NCI-H2196 treated with DMSO at 0.1 percent for 48 hours (cell line): ENCODE measurements around the gene CDYL2.
"Not testable (repeated sequence)": the region's sequence is repeated elsewhere in the genome, so short reads cannot be mapped to it uniquely, and the experiment has no call there.

Experiments used
- DNase-seq: peaks from one replicate; lab custom pipeline; 2025; ENCODE audit not compliant: unreplicated experiment; lab: John Stamatoyannopoulos, UW

CDYL2 gene

DNA sequence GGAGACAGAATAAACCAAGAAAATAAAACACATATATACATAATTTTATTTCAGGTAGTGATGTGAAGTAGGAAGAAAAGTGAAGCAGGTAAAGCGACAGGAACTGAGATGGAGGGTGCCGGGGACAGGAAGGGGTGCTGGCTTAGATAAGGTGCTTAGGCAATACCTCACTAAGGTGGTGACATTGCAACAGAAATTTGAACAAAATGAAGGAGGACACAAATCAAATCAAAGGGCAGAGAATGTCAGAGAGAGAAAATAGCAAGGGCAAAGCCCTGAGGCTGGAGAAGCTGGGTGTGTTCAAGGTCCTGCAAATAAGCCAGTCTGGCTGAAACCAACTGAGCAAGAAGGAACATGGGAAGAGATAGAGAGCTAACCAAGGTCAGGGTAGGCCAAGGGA, 5.0 kb upstream of the CDYL2 start:
- no peak for DNase-seq

DNA sequence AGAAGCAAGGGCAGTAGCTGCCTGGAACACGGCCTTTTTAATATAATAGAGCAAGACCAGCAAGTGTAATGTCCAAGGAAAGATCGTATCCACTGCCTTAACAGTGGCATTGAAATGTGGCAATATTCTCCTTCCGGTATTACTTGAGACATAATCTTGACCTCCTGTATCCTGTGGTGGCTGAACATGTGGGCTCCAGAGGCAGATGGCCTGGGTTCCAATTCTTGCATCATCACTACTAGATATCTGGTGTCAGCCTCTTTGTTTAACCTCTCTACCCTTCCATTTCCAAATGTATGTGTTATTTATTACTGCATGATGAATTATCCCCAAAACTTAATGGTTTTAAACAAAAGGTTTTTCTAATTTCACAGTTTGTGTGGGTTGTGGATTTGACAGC, 3.5 kb upstream of the CDYL2 start:
- DNase-seq = no peak

DNA sequence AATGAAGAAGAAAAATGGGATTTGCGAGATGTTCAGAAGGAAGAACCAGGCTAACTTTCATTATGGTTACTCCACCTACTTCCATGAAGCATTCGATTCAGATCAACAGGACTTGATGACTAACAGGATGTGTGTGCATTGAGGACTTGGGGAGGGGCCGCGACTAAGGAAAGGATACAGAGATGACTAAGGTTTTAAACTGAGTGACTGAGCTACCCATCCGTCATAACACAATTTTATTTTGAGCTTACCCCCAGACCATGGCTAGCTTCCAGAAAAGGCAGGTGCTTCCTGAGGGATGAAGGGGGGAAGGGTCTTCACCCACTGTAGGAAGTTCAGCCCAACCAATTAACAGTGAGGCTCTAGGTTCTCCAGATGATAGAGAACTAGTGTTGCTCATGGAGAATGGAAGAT, 2.5 kb upstream of the CDYL2 start:
- DNase-seq = no peak

DNA sequence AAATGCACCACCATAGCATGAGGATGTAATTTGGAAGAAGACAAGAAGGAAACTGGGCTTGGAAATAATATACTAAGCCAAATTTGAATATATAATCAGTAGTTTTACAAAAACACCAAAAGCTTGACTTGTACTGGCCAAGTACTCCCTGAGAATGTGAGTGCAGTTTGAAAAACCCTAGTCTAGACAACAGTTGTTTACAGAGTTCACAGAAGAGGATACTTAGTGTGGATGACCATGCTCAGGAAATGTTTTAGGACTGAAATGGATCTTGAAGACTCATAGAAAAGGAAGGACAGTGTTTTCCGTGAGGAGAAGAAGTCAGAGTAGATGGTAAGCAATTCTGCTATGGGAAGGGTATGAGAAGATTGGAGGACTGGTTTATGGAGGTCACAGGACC, 1.9 kb upstream of the CDYL2 start:
- DNase-seq = no peak

DNA sequence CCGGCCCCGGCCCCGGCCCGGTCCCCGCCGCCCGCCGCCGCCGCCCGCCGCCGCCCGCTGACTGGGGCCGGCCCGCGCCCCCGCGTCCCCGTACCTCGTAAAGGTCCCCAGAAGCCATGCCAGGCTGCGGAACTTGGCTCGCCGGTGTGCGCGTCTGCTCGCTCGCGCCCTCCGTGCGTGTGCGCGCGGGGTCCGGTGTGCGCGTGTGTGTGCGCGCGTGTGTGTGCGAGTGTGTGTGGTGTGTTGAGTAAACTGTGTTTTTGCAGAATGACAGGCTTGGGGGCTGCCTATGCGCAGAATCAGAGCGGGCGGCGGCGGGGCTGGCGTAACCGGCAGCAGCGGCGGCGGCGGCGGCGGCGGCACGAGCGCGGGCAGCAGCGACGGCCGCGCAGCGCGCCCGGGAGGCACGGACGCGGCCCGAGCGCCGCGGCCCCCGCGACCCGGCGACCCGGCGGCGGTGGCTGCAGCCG, 307 bp downstream of the CDYL2 start:
- no peak for DNase-seq

DNA sequence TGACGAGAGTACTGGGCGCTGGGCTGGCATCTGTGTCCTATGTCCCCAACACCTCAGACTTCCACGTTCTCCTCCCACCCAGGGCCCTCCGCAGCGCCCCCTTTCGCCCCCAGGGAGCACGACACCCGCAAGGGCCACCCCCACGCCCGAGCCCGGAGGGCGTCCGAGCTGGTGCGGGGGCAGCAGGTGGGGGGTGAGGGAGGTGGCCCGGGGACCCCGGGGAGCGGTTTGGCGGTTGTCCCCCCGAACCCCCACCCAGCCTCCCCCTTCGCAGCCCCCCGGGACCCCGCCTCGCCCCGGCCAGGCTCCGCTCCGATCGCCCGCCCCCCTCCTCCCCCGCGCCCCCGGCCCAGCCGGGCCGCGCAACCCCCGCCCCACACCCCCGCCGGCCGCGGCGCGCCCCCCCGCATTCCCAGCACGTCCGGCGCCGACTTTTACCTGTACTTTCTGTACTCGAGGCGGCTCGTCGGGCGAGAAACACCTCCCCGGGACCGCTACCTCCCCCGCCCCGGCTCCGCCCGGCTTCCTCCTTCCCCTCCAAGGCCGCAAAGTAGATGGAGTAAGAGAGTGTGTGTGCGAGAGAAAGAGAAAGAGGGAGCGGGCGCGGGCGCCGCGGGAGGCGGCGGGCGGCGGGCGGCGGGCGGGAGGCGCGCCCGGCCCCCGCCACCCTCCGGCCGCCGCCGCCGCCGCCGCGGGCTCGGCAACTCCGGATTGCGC, 901 bp downstream of the CDYL2 start:
- DNase-seq = no peak

DNA sequence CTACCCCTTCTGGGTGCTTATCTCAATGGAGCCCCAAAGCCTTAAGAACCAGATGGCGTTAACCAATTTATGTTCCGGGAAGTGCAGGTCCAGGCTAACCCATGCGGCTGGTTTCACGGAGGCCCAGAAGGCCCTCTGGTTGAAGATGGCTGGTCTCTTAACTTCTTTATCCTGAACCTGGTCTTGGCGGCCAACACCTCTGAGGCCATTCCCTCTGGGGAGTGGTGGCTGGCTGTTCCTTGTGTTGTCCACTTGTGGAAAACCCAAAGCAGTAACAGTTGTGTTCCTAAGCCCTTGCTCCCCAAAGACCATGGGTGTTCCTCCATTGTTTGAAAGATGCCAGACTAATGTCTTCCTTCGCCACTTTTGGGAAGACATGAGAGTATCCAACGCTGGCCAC, 1.5 kb downstream of the CDYL2 start:
- no peak for DNase-seq

DNA sequence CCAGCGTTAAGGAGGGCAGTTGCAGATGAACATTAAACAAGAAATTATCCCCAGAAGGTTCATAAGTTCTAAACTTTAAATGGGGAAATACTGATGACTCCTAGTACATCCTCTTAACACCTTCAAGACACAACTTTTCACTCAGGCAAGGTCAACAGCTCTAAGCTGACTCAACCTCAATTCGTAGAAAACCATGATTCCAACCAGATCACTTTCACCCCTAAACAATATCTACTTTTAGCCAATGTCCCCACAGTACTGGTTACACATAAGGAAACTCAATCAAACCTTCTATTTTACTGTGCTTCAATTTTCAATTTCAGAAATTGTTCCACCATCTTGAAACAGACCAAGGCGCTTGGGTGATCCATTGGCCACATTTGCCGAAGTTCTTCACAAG, 2.3 kb downstream of the CDYL2 start:
- no peak for DNase-seq

DNA sequence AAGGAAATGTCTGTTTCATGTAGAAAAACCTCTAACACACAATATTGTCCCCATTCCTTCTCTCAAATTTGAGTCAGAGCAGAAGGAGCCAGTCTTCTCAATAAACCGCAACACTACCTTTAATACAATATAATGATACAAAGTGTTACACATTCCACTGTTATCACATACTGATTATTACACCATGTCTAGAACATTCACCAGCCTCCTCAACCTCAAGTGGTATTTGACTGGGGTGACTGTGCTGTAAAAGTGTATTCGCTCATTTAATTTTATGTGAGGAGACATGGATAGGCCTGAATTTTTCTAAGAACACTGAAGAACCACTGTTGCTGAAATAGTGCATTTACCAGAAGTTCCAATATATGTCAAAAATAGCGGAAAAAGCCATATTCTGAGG, 10.3 kb downstream of the CDYL2 start:
- no peak for DNase-seq

DNA sequence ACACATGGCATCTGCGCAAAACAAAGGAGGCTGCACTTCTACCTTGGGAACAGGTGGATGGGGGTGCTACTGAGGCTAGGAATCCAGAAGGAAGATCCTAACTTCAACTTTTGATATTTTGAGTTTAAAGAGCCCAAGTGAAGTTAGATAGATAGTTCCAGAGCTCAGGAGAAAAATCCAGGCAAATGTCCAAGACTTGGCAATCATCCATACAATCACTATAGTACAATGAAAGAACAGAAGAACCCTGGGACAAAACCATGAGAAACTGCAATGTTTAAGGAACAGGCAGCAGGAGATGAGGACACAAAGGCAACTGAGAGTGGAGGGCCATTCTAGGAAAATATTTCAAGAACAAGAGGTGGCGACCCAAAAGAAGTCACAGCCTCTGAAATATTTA, 12.4 kb downstream of the CDYL2 start:
- DNase-seq = no peak

DNA sequence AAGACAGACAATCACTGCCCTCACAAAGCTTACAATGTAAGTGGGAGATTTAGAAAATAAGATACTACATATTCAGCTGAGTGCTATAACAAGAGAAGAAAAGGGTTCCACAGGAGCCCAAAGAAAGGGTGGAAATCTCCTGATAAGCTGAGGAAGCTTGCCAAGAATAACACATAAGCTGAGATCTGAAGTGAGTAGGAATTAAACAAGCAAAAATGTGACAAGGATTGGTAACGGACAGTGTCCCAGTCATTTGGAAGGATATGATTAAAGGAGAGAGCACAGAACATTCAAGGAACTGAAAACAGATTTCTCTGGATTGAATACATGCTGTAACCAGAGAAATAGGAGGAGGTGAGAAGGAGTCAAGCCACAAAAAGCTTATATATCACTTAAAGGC, 13.0 kb downstream of the CDYL2 start:
- DNase-seq = no peak

DNA sequence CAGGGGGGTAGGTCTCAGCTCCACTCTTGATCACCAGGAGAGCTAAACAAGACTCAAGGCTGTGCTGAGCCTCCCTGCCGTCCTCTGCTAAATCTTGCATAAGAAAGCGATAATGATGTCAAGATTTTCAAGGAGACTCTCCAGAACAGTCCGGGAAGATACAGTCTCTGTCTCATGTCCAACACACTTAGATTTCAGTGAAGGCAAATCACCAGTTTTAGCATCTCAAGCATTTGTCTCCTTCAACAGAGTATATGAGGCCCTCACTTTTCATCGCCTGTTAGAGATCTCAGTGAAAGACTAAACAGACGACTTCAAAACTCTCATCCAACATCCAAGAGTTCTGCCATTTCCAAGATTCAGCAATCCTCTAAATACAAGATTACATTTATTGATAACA, 13.6 kb downstream of the CDYL2 start:
- no peak for DNase-seq

DNA sequence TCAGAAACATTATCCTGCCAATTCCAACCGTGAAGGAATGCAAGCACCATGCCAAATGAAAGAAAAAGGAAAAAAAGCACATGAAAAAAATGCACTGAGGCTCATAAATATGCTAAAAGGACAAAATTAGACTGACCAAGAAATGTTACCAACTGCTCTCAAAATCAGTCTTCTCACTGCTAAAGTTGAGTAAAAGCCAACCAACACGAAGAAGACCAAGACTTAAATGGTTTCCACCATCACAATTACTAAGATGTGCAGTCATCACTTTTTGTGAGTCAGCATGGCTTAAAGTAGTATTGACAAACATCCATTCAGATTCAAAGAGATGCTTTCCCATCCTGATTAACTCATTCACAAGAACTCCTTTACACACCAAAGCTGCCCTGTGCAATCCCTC, 16.4 kb downstream of the CDYL2 start:
- no peak for DNase-seq

DNA sequence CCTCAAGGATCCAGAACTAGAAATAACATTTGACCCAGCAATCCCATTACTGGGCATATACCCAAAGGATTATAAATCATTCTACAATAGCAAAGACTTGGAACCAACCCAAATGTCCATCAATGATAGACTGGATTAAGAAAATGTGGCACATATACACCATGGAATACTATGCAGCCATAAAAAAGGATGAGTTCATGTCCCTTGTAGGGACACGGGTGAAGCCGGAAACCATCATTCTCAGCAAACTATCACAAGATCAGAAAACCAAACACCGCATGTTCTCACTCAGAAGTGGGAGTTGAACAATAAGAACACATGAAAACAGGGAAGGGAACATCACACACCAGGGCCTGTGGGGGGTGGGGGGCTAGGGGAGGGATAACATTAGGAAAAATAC, 17.8 kb downstream of the CDYL2 start:
- not testable (repeated sequence) for DNase-seq

DNA sequence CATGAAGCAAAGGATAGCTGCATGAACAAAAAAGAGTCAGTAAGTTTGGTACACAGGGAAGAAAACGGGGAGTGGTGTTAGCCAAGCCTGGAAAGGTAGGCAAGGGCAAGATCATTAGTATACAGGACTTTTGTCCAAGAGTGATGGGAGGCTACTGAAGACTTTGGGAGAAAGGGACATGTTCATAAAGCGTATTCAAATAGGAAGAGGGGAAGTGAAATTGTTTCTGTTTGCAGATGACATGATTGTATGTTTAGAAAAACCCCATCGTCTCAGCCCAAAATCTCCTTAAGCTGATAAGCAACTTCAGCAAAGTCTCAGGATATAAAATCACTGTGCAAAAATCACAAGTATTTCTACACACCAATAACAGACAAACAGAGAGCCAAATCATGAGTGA, 19.4 kb downstream of the CDYL2 start:
- no peak for DNase-seq

DNA sequence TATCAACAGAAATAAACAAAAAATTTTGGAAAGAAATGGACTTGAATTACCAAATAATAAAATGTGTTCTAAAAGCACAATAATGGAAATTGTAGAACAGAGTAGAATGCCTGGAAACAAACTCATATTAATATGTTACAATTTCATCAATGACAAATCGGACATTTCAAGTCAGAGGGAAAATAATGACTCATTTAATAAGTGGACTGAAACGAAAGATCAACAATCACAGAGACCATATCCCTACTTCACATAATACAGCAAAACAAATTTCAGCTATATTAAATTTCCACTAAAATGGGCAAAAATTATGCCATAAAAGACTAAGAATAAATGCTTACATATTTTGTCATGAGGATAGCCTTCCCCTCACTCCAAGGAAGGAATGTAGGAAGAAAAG, 25.7 kb downstream of the CDYL2 start:
- no peak for DNase-seq

DNA sequence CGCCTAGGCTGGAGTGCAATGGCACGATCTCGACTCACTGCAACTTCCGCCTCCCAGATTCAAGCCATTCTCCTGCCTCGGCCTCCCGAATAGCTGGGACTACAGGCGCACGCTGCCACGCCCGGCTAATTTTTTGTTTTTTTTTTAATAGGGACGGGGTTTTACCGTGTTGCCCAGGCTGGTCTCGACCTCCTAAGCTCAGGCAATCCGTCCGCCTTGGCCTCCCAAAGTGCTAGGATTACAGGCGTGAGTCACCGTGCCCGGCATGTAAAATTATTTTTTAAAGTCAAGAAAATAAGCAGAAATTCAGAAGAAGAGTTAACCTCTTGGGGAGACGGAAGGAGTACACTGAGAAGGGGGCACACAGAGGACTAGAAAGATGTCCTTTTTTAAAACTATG, 27.5 kb downstream of the CDYL2 start:
- no peak for DNase-seq

DNA sequence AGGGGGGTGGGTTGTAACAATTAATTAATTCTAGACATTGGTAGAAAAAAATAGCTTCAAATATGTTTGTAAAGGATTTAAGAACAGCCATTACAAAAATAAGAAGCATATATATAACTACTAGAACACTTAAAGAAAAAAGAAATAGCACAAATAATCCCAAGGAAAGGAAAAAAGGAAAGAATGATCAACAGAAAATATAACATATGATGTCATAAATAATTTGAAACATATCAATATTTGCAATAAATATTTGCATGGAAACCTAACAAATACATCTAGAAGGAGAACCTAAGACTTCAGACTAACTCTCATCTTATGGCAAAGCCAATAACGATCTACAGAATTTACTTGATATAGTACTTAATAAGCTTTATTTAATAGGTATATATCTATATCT, 28.9 kb downstream of the CDYL2 start:
- no peak for DNase-seq

DNA sequence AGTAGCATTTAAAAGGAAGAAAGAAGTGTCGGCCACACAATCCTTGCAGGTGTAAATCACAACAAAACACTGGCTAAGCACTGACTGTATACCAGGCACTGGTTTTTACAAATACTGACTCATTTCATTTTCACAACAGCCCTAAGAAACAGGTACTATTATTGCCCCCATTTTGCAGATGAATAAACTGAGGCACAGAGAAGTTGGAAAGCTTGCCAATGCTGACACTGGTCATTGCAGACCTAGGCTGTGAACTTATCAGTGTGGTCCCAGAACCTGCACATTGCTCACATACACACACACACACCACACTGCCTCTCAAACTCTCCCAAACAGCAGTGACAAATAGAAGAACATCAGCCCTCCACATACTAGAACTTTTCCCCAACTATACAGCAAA, 37.6 kb downstream of the CDYL2 start:
- no peak for DNase-seq

DNA sequence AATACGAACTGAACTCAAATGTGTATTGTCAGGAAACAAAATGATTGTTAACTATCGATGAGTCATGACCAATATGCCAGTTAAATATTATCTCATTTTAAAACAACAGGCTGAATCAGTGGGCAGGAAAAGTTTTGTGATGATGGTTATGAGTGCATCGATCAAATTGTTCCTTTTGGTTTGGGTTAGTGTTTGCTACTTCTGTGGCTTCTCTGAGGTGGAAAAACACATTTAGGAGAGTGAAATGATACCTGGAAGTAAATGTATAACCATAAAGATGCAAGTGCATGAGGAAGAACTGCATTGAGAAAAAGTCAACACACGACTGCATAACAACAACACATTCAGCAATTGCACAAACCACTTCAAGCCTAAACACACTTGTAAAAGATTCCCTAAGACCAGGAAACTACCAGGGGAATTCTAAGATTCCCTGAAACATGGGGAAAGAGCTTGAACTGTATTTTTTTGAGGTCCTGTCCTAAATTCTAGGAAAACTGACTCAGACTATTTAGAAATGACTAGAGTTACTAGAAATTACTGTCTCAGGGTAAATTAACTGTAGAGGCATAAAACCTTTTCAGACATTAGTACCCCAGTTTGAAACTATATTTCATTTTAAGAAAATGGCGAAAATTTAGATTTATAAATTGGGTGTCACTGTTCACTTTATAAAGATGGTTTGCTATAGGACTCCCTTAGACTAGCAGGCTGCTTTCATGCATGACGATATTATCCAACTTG, 44.8 kb downstream of the CDYL2 start:
- DNase-seq = no peak

DNA sequence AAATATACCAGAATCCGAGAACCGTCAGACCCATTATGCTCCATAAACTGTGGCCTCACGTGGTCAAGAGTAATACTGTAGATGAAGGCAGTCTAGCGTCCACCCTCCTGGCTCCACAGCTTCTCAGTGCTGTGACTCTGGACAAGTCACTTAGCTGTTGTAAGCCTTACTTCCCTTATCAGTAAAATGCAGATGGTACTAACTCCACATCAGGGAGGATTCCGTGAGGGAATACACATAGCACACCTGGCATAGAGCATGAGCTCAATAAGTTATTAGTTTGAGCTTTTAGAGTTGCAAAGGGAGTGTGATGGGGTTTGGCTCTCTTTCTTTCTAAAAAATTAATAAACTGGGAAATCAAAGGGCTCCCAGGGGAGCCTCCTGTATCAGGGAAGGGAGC, 49.9 kb downstream of the CDYL2 start:
- DNase-seq = no peak

DNA sequence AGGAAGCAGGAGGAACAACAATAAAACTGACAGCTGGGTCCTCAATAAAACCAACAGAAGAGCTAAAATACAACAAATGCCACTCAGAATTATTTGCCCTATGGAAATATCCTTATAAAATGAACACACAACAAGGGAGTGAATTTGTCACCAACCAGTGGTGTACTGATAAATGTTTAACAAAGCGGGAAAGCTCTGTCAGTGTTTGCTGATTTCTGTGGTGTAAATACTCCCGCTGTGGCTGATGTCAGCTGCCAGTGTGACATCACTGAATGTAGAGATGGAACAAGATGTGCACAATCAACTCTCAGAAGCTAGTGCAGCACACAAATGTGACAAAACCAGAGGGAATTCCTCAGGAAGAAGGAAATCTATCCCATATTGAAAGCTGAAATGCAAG, 51.9 kb downstream of the CDYL2 start:
- no peak for DNase-seq

DNA sequence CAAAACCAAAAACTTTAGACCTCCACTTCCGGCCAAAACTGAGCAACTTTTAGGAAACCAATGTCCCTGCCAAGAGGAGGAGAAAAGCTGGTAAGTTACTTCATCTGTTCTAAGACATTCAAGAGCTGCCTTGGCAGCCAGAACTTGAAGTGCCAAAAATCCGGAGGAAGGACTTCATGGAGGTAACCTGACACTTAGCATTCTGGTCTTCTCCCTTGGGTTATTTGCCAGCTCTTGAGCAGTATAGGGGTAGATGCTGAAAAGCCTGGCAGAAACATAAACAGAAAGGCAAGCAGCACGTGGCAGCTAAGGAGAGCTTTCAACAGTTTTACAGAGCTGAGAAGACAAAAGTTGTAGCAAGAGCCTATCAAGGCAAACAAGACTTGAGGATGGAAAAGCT, 53.2 kb downstream of the CDYL2 start:
- no peak for DNase-seq
